ENCODE data around the gene ENTPD6.

DNA sequence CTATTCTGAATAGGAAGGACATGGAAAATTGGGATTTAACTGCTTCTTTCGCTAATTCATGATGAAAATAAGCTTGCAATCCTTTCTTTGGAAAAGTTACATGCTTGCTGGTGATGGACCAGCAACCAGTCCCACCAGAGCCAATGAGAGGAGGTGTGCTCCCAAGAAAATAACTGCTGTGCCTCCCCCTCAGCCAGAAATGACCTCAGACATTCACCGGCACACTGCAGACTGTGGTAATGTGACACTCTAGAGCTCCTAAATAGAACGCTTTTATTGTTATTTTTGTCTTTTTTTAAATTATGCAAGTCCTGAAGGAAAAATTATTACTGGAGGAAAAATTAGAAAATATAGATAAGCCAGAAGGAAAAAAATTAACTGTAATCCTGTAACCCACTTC is 55.0 kb downstream of the ENTPD6 start:
- TF ChIP-seq, protein P1, sequence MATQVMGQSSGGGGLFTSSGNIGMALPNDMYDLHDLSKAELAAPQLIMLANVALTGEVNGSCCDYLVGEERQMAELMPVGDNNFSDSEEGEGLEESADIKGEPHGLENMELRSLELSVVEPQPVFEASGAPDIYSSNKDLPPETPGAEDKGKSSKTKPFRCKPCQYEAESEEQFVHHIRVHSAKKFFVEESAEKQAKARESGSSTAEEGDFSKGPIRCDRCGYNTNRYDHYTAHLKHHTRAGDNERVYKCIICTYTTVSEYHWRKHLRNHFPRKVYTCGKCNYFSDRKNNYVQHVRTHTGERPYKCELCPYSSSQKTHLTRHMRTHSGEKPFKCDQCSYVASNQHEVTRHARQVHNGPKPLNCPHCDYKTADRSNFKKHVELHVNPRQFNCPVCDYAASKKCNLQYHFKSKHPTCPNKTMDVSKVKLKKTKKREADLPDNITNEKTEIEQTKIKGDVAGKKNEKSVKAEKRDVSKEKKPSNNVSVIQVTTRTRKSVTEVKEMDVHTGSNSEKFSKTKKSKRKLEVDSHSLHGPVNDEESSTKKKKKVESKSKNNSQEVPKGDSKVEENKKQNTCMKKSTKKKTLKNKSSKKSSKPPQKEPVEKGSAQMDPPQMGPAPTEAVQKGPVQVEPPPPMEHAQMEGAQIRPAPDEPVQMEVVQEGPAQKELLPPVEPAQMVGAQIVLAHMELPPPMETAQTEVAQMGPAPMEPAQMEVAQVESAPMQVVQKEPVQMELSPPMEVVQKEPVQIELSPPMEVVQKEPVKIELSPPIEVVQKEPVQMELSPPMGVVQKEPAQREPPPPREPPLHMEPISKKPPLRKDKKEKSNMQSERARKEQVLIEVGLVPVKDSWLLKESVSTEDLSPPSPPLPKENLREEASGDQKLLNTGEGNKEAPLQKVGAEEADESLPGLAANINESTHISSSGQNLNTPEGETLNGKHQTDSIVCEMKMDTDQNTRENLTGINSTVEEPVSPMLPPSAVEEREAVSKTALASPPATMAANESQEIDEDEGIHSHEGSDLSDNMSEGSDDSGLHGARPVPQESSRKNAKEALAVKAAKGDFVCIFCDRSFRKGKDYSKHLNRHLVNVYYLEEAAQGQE (IDR thresholded peaks at IDR 0.05; ENCODE audit: insufficient read depth in 1 of 2, low read depth in 2 of 2, low read length in 2 of 2): no peak
- TF ChIP-seq FOXP2 (optimal IDR thresholded peaks at IDR 0.05; ENCODE audit: borderline replicate concordance, extremely low read depth, extremely low read length, insufficient read depth): no peak
- no peak for TF ChIP-seq TAF1 (IDR thresholded peaks at IDR 0.05; ENCODE audit: borderline replicate concordance, insufficient read depth, low read length)
